Measurements from ENCODE around the gene TANC1. TPM values are rescaled to one million over a fixed set of nuclear protein-coding genes. Genes with fewer than 3 reads are reported as not detected.

The TANC1 gene
- total RNA-seq, 1 donor from 2014 or later: 92.6 TPM

DNA sequence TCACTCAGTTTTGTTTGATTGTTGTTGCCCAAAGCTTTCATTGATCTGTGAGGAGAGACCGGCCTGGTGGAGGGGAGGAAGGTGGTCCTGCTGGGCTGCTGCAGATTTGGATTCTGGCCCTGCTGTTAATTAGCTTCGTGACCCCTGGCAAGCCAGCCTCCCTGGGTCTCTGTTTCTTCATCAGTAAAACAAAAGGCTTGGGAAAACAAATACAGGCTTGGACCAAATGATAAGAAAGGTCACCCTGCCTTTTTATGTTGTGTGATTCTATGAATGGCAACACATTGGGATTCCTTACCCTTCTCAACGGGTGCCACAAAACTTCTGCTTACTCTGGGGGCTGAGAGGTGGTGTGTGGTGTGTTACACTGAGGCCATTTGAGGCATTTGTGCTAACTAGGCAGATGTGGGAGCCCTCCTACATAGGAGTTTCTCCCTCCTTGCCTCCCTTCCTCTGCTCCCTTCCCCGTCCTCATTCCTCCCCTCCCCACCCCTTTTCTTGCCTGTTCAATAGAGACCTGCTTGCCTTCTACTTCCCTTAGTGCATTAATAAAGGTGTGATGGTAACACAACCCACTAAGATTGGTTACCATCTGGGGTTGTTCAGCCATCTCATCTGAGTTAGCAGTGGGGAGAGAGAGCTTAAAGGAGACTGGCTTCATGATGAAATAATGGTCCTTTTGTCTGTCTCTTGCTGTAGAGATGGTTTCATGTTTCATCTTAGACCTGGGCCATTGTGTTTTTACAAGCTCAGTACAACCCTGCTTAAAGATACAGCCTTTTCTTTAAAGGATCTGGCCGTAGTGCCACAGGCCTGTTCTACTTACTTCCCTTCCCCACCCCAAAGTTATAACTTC, 96.2 kb downstream of the TANC1 start:
- DNase-seq: peak; percentile 80

DNA sequence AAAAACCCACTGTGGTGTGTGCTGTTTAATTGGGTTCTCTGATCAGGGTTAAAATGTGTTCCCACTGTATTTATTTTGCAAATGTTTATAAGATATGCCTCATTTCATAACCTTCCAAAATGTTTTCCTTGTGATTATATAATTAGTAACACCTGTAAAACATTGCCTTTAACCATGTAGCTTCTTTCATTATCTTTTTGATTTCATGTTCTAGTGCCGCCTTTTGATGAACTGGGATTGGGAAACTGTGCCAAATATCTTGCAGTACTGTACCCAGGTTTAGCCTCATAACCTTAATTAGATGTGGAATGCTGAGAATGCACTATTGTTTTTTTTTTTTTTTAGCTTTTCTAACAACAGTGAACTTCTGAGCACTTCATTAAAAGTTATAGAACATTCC, 96.9 kb downstream of the TANC1 start:
- DNase-seq: peak; percentile 63

GRCh38 chr2:159065891-159066290, 97.5 kb downstream of the TANC1 start:
- DNase-seq: no peak

- no peak for DNase-seq
Measured at GRCh38 chr2:159066541-159067156, 98.2 kb downstream of the TANC1 start.

- no peak for DNase-seq
Measured at GRCh38 chr2:159067971-159068370, 99.5 kb downstream of the TANC1 start.

DNA sequence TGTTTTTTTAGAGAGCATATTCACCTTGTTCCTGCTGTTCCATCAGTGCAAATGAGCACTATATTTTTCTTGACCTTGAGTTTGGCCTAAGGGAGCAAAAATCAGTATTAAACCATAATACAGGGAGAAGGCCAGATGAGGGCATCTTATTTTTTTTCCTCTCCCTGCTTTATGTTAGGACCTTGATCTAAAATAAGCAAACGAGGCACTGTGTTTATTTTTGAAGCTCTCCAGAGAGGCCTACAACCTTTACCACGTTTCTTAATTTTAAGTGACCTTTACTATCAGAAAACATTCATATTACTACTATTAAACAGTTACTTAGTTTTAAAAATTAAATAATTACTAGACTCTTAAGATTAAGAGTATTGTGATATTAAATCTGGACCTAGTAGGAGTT, 100.8 kb downstream of the TANC1 start:
- no peak for DNase-seq

DNA sequence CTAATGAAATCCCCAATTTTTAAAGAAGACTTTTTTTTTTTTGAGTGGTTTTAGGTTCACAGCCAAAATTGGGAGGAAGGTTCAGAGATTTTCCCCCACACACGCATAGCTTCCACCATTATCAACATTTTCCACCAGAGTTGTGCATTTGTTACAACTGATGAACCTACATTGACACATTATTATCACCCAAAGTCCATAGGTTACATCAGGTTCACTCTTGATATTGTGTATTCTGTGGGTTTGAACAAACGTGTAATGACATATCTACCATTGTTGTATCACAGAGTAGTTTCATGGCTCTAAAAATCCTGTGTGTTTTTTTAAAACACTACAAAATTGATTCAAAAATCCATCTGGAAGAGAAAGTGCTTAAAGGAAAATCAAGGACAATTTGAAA, 101.8 kb downstream of the TANC1 start:
- DNase-seq: no peak

DNA sequence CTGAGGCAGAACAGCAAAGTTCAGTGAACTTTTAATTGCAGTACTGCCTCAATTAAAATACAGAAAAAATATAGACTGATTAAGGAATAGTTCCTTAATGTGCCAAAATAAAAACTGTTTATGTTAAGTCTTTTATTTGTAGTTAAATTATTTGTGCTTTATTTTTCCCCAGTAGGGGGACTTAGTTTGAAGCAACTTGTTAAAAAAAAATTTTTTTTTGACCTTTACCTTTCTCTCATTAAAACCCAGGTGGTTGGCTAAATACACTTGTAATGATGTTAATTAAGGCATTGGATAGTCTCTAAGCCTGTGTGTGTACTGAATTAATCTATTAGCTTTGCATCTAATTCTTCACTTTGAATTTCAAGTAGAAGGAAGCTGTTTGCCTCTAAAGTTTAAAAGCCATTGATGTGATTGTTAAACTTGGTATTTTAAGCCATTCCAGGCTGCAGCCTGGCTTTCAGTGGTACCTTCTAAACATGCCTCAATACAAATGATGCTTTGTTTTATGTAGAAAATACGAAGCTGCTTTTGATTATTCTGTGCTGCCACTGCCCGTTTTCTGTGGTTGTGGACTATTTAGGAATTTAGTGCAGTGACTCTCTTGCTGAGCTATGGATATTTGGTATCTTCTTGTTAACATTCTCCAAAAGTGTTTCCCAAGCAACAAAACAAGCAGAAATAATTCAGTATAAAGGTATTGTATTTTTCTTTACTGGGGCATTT, 102.9 kb downstream of the TANC1 start:
- DNase-seq: no peak

DNA sequence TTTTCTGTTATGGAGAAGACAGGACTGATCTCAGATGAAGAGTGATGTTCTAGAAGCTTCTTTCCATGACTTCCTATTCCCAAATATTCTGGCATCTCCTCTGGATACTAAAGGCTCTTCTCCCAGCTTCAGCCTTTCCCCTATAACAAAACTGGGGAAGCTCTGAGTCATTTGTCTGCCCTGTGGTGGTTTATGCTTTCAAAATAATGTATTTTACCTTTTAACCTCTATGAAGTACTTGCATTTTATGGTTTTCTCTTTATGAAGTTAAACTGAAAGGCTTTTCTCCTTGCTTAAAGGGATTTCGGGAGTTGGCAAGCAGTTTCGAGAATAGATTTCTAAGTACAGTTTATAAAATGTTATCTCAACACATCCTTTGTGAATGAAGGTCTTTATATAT, 104.4 kb downstream of the TANC1 start:
- peak; percentile 41 for DNase-seq

DNA sequence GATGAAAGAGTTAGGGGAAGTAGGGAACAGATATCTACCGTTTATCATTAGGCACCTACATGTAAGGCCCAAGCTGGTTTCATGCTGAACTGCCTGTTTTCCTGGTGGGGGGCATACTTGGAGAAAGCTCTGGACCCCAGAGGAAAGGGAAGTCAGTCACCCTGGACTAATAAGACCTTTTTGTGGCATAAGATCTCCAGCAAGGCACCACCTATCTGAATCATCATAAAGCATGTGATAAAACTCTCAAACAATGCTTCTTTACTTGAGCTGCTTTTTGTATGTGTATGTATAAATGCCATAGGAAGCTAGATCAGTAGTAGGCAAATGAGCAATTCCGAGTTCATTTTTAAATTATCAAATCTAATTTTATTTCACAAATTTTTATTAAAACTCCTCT, 104.8 kb downstream of the TANC1 start:
- peak; percentile 72 for DNase-seq

GRCh38 chr2:159074605-159075004, 106.2 kb downstream of the TANC1 start:
- no peak for DNase-seq

DNA sequence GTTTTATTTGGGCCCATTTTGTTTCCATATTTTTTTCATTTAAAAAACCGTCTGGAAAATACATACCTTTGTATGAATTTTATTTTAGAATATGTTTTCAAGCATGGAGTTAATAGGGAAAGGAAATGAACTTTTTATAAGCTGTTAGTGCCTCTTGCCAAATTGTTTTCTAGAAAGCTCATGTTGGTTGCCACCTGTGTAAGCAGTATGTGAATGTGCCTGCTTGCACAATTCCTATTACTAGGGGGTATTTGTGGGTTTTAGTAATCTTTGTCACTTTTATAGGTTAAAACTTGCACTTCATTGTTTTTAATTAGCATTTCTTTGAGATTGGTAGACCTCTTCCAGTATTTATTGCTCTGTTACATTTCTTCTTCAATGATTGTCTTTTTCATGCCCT, 107.3 kb downstream of the TANC1 start:
- DNase-seq: peak; percentile 40

DNA sequence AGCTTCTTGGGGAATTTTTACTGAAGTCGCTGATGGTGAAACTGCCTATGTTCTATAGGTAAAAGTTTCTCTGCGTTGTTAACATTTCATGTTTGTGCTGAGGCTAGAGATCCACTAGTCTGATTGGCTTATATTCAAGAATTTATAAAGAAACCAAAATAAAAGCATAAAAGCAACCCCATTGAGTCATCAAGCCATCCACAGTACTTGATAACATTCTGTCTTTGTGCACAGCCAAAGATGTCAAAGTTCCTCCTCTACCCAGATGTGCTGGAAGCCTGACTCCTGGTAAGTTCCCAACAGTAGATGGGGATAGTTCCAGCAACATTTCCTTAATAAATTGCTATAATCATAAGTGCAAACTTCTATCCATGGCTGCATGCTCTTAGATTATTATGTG, 107.8 kb downstream of the TANC1 start:
- DNase-seq: peak; percentile 62

DNA sequence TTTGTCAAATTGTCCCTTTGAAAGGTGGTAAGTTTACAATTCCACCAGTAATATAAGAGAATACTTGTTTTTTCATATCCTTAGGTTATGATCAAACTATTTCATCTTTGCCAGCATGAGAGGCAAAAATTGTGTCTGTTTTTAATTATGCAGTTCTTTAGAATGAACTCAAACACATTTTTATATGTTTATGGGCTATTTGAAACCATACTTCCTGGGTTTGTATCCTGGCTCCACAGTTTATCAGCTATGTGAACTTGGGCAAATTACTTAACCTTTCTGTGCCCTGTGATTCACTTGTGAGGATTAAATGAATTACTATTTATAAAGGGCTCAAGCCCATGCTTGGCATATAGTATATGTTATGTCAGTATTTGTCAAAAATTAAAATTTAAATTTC, 109.4 kb downstream of the TANC1 start:
- peak; percentile 40 for DNase-seq

DNA sequence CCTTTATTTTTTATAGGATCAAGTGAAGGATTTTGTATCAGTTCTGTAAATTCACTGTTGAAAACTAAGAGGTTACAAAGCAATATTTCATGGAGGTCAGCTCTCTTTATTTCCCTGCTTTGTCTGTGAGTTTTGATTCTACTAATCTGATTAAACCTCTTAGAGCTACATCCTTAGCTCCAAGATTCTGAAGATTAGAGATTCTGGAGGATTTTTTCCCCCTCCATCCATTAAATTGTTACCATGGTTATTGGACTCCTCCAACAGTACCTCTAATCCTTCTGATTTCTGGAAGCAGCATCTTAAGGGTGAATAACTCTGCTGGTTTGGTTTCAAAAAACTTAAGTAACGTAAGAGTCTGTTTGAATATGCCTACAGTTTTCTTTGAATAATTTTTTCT, 110.0 kb downstream of the TANC1 start:
- no peak for DNase-seq

DNA sequence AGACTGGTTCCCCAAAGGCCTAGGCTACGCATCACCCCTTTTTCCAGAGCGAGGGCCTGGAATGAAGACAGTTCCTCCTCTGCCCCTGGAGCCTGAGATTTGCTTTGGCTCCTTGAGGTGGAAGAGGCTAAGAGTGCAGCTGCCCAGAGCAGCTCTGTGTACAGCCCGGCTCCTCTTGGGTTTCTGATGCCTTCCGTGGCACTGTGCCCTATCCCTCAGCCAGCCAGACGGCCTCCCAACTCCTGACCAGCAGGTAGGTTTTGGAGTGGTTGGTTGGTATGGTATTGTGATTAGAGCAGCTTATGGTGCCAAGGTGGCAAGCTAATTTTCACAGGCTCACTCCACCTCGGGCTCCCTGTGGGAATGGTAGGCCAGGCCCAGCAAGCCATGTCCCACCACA, 112.2 kb downstream of the TANC1 start:
- no peak for DNase-seq

GRCh38 chr2:159082119-159082518, 113.7 kb downstream of the TANC1 start:
- DNase-seq: no peak

- peak; percentile 72 for DNase-seq
Measured at GRCh38 chr2:159084384-159085370, 116.2 kb downstream of the TANC1 start.

DNA sequence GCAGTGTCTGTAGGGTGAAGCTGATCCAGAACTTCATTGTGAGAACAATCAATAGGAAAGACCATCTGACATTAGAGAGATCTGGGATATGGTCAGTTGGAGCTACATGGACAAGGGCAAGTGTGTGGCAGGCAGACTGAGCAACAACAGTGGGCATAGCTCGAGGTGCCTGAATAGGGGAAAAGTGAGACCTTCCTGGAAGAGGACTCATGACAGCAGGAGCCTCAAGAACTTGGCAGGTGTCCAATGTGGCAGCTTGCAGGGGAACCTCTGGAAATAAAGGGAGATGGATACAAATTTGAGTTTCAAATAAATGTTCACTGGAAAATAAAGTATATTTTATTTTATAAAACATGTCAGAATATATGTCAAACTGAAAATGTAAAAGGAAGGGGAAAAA, 117.9 kb downstream of the TANC1 start:
- DNase-seq: peak; percentile 61

GRCh38 chr2:159086826-159087225, 118.4 kb downstream of the TANC1 start:
- peak; percentile 45 for DNase-seq

- DNase-seq: peak; percentile 43
Measured at GRCh38 chr2:159088906-159089305, 120.5 kb downstream of the TANC1 start.

DNA sequence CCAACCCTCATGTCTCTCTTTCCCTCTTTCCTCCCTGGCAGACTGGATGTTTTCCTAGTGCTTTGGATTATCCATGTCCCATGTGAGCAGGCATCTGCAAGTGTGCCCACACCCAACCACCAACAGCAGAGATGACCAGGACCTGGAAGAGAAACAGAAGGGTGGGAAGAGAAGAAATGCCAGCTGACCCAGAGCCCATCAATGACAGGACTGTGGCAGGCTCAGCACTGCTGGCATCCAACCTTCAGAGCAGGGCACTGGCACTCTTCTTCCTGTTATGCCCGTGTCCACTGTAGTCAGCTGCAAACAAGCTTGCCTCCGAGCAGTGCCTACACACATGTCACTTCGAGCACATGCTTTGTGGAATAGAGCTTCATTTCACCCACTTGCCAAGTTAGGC, 121.1 kb downstream of the TANC1 start:
- peak; percentile 33 for DNase-seq
